D341Med (cell line): Measurements from ENCODE around the gene NCKAP5L.
"Not testable (repeated sequence)": the region's sequence is repeated elsewhere in the genome, so short reads cannot be mapped to it uniquely, and the experiment has no call there.

Source experiments
- DNase-seq: peaks from one replicate; pipeline ENCODE4 v3.0.0; 2012; ENCODE audit warnings: low spot score

NCKAP5L gene, protein sequence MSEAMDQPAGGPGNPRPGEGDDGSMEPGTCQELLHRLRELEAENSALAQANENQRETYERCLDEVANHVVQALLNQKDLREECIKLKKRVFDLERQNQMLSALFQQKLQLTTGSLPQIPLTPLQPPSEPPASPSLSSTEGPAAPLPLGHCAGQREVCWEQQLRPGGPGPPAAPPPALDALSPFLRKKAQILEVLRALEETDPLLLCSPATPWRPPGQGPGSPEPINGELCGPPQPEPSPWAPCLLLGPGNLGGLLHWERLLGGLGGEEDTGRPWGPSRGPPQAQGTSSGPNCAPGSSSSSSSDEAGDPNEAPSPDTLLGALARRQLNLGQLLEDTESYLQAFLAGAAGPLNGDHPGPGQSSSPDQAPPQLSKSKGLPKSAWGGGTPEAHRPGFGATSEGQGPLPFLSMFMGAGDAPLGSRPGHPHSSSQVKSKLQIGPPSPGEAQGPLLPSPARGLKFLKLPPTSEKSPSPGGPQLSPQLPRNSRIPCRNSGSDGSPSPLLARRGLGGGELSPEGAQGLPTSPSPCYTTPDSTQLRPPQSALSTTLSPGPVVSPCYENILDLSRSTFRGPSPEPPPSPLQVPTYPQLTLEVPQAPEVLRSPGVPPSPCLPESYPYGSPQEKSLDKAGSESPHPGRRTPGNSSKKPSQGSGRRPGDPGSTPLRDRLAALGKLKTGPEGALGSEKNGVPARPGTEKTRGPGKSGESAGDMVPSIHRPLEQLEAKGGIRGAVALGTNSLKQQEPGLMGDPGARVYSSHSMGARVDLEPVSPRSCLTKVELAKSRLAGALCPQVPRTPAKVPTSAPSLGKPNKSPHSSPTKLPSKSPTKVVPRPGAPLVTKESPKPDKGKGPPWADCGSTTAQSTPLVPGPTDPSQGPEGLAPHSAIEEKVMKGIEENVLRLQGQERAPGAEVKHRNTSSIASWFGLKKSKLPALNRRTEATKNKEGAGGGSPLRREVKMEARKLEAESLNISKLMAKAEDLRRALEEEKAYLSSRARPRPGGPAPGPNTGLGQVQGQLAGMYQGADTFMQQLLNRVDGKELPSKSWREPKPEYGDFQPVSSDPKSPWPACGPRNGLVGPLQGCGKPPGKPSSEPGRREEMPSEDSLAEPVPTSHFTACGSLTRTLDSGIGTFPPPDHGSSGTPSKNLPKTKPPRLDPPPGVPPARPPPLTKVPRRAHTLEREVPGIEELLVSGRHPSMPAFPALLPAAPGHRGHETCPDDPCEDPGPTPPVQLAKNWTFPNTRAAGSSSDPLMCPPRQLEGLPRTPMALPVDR (N-terminal part only)

GRCh38 chr12:49828133-49829091 lies at the start of gene NCKAP5L:
TSS of gene NCKAP5L (minus strand) at chr12:49828413. CDS start at chr12:49804044, 24,369 bp downstream.
- DNase-seq: peak; percentile 99

GRCh38 chr12:49877066-49877465 lies 48.9 kb upstream of the NCKAP5L start:
- DNase-seq: no peak

DNA sequence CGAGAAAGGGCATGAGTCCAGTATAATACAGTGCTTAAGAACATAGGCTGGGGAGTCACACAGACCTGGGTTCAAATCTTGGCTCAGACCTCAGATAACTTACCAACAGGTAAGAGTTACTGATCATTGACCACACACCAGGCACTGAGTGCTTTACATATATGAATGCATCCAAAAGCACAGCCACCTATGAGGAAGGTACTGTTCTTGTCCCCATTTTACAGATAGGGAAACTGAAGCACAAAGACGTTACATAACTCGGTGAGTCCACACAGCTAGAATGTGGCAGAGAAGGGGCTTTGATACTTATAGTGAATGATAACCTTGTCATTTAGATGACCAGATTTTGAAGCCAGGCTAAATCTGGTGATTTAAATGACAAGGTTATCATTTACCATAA lies 47.9 kb upstream of the NCKAP5L start:
- no peak for DNase-seq

GRCh38 chr12:49875115-49875720 lies 47.0 kb upstream of the NCKAP5L start:
- DNase-seq: no peak

DNA sequence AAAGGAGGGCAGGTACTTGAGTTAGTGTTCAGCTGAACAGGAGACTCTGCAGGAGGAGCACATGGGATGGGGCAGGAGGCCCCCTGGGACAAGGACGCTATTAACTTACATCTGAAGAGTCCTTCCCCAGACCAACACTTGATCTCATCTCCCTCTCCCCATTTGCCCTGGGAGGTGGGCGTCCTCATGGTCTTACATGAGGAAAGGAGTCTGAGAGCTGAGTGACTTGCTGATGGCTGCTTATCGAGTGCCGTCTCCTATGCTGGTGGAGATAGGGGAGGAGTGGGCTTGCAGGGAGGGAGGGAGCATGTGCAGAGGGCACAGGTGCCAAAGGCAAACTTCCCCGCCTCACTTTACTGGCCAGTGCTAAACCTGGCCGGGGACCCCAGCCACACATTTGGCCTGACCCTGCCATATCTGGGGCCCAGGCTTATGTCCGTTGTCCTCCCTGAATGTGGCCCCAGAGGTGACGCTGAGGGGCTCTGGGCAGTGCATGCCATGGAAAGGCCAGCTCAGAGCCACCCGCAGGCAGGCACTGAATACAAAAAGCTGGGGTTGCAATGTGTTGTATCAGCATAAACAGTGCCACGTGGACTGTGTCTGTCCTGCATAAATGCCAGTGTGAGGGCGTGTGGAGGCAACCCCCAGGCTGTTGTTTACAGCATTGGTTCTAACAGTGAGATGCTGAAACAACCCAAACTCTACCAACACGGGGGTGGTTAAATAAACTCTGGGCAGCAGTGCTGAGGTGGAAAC lies 46.1 kb upstream of the NCKAP5L start:
- peak; percentile 20 for DNase-seq

DNA sequence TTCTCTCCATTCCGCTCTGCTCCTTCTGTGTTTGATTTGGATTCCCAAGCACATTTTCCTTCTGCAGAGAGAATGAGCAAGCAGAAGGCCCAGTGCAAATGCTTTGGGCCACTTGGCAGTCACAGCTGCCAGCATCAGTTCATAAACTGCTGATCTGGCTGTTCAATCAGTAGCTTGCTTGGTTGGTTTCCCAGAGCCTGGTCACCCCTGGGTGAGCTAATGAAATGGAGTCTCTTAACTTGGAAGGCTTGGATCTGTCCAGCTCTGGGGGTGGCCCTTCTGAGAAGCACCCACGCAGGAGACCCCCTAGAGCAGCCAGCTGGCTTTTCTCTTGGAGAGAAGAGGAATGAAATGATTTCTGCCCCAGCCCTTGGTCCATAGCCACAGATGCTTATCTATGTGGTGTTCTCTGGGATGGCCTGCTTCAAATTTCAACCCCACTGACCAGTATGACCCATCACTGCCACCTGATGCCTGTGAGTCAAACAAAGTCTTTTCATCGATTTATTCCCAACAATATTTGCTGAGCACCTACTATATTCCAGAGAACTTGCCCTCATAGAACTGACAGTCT lies 45.2 kb upstream of the NCKAP5L start:
- peak; percentile 8 for DNase-seq

- DNase-seq: peak; percentile 50
Observed at GRCh38 chr12:49872781-49873181, 44.6 kb upstream of the NCKAP5L start.

DNA sequence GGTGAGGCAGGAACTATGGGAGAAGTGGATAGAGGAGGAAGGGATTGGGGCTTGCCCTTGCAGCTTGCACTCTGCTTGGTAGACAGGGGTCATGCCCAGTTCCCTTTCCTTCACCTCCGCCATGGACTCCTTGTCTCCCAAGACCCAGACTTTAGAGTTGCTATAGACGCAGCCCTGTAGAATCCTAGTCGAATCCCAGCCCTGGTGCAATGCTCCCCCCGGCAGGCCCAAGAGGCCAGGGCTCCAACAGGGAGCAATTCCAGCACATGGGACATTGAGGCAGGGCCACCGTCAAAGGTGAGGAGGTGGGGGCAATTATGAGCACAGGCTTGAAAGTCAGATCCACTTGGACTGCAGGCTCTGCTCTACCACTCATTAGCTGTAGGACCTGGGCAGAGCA lies 44.2 kb upstream of the NCKAP5L start:
- DNase-seq: no peak

DNA sequence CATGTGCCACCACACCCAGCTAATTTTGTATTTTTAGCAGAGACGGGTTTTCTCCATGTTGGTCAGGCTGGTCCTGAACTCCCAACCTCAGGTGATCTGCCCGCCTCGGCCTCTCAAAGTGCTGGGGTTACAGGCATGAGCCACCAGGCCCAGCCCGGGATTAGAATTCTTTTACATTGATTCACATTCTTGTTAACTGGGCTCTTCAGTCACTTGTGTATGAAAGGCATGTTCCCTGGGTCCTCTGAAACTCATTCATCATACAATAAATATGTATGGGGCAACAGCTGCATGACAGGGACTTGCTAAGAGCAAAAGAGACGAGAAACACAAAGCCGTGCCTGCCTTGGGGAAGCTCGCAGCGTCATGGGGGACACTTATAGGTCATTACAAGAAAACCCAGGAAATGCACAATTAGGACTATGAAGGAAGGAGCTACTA lies 43.6 kb upstream of the NCKAP5L start:
- DNase-seq: not testable (repeated sequence)

GRCh38 chr12:49871263-49871561 lies 43.0 kb upstream of the NCKAP5L start:
- peak; percentile 17 for DNase-seq

DNA sequence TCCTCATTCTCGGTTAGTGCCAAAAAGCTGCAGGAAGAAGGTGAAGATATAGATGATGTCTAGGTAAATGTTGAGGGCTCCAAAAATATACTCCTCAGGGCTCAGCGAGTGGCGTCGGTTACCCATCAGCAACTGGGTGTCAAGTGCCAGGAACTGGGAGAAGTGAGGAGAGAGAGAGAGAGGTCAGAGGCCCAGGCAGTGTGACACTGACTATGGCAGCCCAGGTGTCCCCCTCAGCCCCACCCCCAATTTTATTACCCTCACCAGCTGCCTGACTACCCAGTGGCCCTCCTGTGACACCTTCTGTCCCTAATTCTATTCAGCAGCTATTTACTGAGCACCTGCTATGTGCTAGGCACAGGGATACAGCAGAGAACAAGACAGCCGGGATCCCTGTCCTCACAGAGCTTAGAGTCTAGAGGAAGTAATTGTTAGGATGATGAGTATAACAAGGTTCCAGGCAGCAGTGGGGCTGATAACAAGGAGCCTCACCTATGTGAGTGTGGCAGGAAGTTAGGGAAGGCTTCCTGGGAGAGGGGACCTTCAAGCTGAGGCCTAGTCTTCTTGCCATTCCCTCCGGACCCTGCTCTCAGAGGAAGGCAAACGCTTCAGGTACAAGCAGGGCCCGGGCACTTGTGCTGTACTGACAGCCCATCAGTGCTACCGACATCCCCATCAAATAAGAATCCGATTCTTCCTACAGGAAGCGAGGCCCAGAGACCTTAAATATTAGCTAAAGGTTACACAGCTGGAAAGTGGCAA lies 42.5 kb upstream of the NCKAP5L start:
- DNase-seq: no peak

GRCh38 chr12:49869816-49870500 lies 41.7 kb upstream of the NCKAP5L start:
- DNase-seq: no peak

DNA sequence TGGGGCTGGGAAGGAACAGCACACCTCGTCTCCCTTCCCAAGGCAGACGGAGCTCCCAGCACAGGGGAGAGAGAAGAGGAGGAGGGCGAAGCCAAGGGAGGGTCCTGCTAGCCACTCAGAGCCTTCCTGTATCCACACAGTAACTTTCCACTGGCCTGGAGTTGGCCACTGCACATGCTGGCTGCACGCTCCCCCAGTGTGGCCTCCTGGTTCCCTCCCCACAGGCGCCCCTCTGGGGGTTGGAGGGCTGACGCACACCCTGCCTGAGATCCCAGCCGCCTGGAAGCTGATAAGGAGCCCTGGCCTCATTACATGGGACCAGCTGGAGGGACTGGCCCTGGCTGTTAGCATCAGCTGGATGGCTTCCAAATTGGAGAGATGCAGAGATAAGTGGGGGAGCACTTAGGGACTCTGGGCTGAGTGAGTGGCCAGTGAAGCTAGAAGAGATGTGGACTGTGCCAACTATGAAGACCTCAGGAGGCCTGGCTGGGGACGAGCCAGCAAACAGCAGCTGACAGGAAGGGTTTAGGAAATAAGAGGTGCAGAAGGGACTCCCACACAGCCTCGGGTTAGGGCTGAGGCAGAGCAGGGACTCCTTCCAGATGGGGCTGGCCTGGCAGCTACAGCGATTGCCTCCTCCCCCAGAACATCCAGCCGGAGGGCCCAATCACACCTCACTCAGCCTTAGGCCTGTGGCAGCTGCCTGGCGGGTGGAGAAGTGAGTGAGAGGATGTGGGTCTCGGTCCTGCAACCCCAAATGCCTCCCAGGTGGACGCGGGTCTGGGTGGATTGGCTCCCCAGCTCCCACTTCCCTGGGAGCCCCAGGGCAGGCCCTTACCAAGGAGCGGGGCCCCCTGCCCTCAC lies 41.0 kb upstream of the NCKAP5L start:
- peak; percentile 67 for DNase-seq

DNA sequence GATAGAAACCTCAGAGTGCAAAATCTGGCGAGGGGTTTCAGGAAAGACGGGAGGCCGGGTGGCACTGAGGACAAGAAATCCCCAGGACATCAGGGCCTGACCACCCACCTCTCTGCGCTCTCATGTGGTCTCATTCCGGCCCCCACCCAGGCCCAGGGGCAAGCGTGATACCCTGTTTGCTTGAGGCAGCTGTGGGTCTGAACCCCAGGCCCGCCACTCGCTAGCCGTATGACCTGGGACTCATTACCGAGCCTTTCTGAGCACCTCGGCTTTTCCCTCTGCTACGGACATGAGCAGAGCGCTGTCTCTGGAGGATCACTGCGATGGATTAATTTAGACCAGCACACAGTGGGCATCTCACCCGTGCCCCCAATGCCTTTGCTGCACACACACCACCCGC lies 40.2 kb upstream of the NCKAP5L start:
- DNase-seq: peak; percentile 24

DNA sequence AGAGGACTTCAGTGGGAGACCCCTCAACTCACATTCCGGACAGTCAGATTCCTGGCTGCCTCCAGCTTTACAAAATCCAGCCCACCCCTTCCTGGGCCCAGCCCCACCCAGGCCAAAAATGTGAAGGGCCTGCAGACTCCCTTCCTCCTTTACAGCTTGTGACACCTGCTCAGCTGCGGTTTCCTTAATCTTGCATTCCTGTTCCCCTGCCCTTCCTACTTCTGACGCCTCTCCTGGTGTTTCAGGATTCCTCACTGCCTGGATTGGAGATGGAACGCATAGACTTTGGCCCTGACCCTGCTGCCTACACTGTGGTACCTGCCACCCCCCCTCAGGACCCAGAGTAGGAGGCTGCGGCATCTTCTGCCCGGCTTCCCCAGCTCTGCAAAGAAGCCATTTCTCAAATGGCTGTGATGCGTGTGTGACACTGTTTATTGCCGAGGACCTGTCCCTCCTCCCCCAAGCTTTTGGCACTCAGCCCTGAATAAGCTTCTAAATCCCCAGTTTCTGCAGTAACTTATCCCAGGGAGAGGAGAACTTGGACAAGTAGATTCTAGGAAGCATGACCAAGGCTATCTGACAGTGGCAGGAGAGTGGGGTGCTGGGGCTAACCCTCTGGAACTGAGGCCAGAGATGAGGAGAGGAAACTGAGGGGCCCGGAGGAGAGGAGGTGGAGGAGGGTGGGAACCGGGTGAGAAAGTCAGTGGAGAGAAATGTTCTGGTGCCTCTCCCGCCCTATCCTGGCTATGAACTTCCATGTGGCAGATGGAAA lies 39.5 kb upstream of the NCKAP5L start:
- DNase-seq: no peak

DNA sequence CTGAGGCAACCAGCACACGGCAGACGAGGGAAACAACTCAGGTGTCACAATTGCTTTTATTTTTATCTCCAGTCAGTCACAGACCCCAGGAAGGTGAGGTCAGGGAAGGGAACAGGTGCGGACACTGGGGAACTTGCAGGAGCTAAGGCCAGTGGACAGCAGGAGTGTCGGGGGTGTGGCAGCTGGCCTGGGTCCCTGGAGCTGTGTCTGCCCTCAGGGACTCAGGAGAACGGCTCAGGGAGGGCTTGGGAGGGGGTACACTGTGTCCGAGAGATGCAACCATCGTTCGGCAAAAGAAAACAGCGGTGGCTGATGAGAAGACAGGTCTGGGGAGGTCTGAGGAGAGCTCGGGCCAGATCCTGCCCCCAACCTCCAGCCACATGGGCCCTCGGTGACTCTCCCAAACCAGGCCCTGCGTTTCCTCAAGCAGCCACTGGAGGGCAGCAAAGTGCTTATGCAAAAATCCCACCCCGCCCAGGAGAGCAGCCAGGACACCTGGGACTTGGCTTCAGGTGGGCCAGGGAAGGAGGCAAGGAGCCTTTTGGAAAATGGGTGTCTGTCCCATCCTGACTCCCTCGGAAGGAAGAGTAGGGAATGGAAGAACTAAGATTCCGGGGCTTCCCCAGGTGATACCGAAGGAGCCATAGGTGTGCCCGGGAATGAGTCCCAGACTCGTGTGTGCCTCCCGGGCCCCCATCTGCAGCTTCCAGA lies 38.8 kb upstream of the NCKAP5L start:
- peak; percentile 91 for DNase-seq
